Right atrium auricular region (tissue), 2 donors: ENCODE results near the gene FKBP7. TPM values are rescaled to one million over a fixed set of nuclear protein-coding genes. Genes with fewer than 3 reads are reported as not detected.
A peak's percentile ranks its signal among the peaks of the same experiment; 100 is the strongest.
"Not testable (repeated sequence)": the region's sequence is repeated elsewhere in the genome, so short reads cannot be mapped to it uniquely, and the experiment has no call there.

Source experiments
- DNase-seq: peaks from one replicate; pipeline ENCODE4 v3.0.0-alpha.2; 2019; ENCODE audit warnings: low spot score
- H3K27ac ChIP-seq, 2 donors: fragments of 200-600 bp; sonication (generic); 1 replicate in 1 of 2; 2 replicates in 1 of 2; pipeline ENCODE4 v1.5.1; 2016 to 2019
- H3K27me3 ChIP-seq, 2 donors: fragments of 200-600 bp; sonication (generic); one replicate each; pipeline versions ENCODE4 v1.5.1 to v1.6.0; 2017 to 2019
- H3K36me3 ChIP-seq: fragments of 200-600 bp; sonication (generic); one replicate; pipeline ENCODE4 v1.5.1; 2016
- H3K4me1 ChIP-seq, 2 donors: fragments of 200-600 bp; sonication (generic); one replicate each; pipeline versions ENCODE4 v1.5.1 to v1.6.0; 2017 to 2019
- H3K4me3 ChIP-seq, 2 donors: fragments of 200-600 bp; sonication (generic); 1 replicate in 1 of 2; 2 replicates in 1 of 2; pipeline ENCODE4 v1.5.1; 2017 to 2019; ENCODE audit warnings: mild to moderate bottlenecking in 1 of 2, moderate library complexity in 1 of 2
- H3K9me3 ChIP-seq, 2 donors: fragments of 200-600 bp; sonication (generic); one replicate each; pipeline ENCODE4 v1.5.1; 2019
- CTCF ChIP-seq, 2 donors: fragments of 200-600 bp; sonication (generic); IDR thresholded peaks; one replicate each; pipeline ENCODE4 v1.5.1; 2019; ENCODE audit warnings: antibody characterized with exemption in 2 of 2
- total RNA-seq, 2 donors: library from RNA; depleted of rRNA; stranded (reverse); fragments of >200 nt; gene quantifications; one replicate each; pipeline ENCODE4 v1.1.0, GENCODE V29; 2016

The FKBP7 gene
- total RNA-seq, 2 donors from 2014 or later, result 10.8 to 13.4 TPM

- Histone ChIP-seq H3K9me3 (no peaks in the 10 kb centered on the region), H3K36me3 (no peaks in the 10 kb centered on the region), H3K27me3 (no peaks in the 10 kb centered on the region), H3K4me3 (peak overlapping the region; percentile 47 to 62), H3K27ac (peak overlapping the region; percentile 93 to 95), H3K4me1 (peaks cover 0 to 41% of the 10 kb centered on the region in 2 donors)
- TF ChIP-seq CTCF (IDR thresholded peaks at IDR 0.05), result no peak
- DNase-seq, result no peak
Measured at GRCh38 chr2:178478130-178478438, 316 bp downstream of the FKBP7 start.

- peak overlapping the region; percentile 47 to 62 for H3K4me3 ChIP-seq
- peak overlapping the region; percentile 93 to 95 for H3K27ac ChIP-seq
- no peaks in the 10 kb centered on the region for H3K27me3 ChIP-seq
- no peak for TF ChIP-seq CTCF (IDR thresholded peaks at IDR 0.05)
- H3K9me3 ChIP-seq, result no peaks in the 10 kb centered on the region
- H3K36me3 ChIP-seq, result no peaks in the 10 kb centered on the region
- peaks cover 0 to 36% of the 10 kb centered on the region in 2 donors for H3K4me1 ChIP-seq
- DNase-seq, result no peak
Measured at GRCh38 chr2:178477443-178478129, 814 bp downstream of the FKBP7 start.

- no peak for DNase-seq
- no peak for TF ChIP-seq CTCF (IDR thresholded peaks at IDR 0.05)
- H3K36me3 ChIP-seq, result no peaks in the 10 kb centered on the region
- H3K4me1 ChIP-seq, result peaks cover 0 to 25% of the 10 kb centered on the region in 2 donors
- no peak overlapping the region for H3K27ac ChIP-seq
- H3K4me3 ChIP-seq, result no peak overlapping the region
- H3K27me3 ChIP-seq, result no peaks in the 10 kb centered on the region
- no peaks in the 10 kb centered on the region for H3K9me3 ChIP-seq
Measured at GRCh38 chr2:178476477-178476876, 1.9 kb downstream of the FKBP7 start.

- Histone ChIP-seq H3K4me3 (no peak overlapping the region), H3K36me3 (no peaks in the 10 kb centered on the region), H3K27ac (no peak overlapping the region), H3K4me1 (peaks cover 0 to 16% of the 10 kb centered on the region in 2 donors), H3K27me3 (no peaks in the 10 kb centered on the region), H3K9me3 (no peaks in the 10 kb centered on the region)
- TF ChIP-seq CTCF (IDR thresholded peaks at IDR 0.05), result no peak
- no peak for DNase-seq
Measured at GRCh38 chr2:178474560-178474959, 3.8 kb downstream of the FKBP7 start.

- Histone ChIP-seq H3K4me1 (peaks cover 0 to 10% of the 10 kb centered on the region in 2 donors), H3K9me3 (no peaks in the 10 kb centered on the region), H3K4me3 (no peak overlapping the region), H3K27me3 (no peaks in the 10 kb centered on the region), H3K27ac (no peak overlapping the region), H3K36me3 (no peaks in the 10 kb centered on the region)
- no peak for TF ChIP-seq CTCF (IDR thresholded peaks at IDR 0.05)
- DNase-seq, result no peak
Measured at GRCh38 chr2:178473931-178474330, 4.5 kb downstream of the FKBP7 start.

- no peaks in the 10 kb centered on the region for H3K9me3 ChIP-seq
- H3K4me1 ChIP-seq, result peaks cover 0 to 10% of the 10 kb centered on the region in 2 donors
- no peak overlapping the region for H3K27ac ChIP-seq
- DNase-seq, result no peak
- no peaks in the 10 kb centered on the region for H3K27me3 ChIP-seq
- H3K4me3 ChIP-seq, result no peak overlapping the region
- no peak for TF ChIP-seq CTCF (IDR thresholded peaks at IDR 0.05)
- no peaks in the 10 kb centered on the region for H3K36me3 ChIP-seq
Measured at GRCh38 chr2:178473373-178473772, 5.0 kb downstream of the FKBP7 start.

GRCh38 chr2:178471313-178471712, 7.1 kb downstream of the FKBP7 start:
- not testable (repeated sequence) for H3K27me3 ChIP-seq, H3K9me3 ChIP-seq, H3K27ac ChIP-seq, DNase-seq, H3K4me1 ChIP-seq, H3K36me3 ChIP-seq, H3K4me3 ChIP-seq
